HG03196 (cell line): Measurements from ENCODE around the gene TUSC1.
"Not testable (repeated sequence)": the region's sequence is repeated elsewhere in the genome, so short reads cannot be mapped to it uniquely, and the experiment has no call there.

Source experiments
- ATAC-seq: cut with Tn5 transposase; IDR thresholded peaks from one replicate; pipeline ENCODE4 v1.9.1; 2021; ENCODE audit not compliant: unreplicated experiment

The TUSC1 gene

GRCh38 chr9:25678147-25678666 is at the start of gene TUSC1:
TSS of gene TUSC1 (minus strand) at chr9:25678444. CDS start at chr9:25678312, 132 bp downstream.
- peak; percentile 49 for ATAC-seq

GRCh38 chr9:25726871-25727410 is 48.7 kb upstream of the TUSC1 start:
- no peak for ATAC-seq

- no peak for ATAC-seq
Measured at GRCh38 chr9:25724424-25724823, 46.2 kb upstream of the TUSC1 start.

- ATAC-seq = no peak
Measured at GRCh38 chr9:25716220-25716872, 38.1 kb upstream of the TUSC1 start.

GRCh38 chr9:25709941-25710340 is 31.7 kb upstream of the TUSC1 start:
- ATAC-seq = no peak

- ATAC-seq = no peak
Measured at GRCh38 chr9:25704800-25705199, 26.6 kb upstream of the TUSC1 start.

- ATAC-seq = no peak
Measured at GRCh38 chr9:25703701-25704357, 25.6 kb upstream of the TUSC1 start.

GRCh38 chr9:25702536-25702935 is 24.3 kb upstream of the TUSC1 start:
- no peak for ATAC-seq

GRCh38 chr9:25700899-25701298 is 22.7 kb upstream of the TUSC1 start:
- ATAC-seq = not testable (repeated sequence)

GRCh38 chr9:25700430-25700829 is 22.2 kb upstream of the TUSC1 start:
- no peak for ATAC-seq

- no peak for ATAC-seq
Measured at GRCh38 chr9:25691786-25692185, 13.5 kb upstream of the TUSC1 start.

- ATAC-seq = no peak
Measured at GRCh38 chr9:25684321-25684720, 6.1 kb upstream of the TUSC1 start.

GRCh38 chr9:25681266-25681665 is 3.0 kb upstream of the TUSC1 start:
- ATAC-seq = no peak

GRCh38 chr9:25678846-25679360 is 659 bp upstream of the TUSC1 start:
- no peak for ATAC-seq

- peak; percentile 48 for ATAC-seq
Measured at GRCh38 chr9:25677301-25678146, 720 bp downstream of the TUSC1 start.

- not testable (repeated sequence) for ATAC-seq
Measured at GRCh38 chr9:25675858-25676257, 2.4 kb downstream of the TUSC1 start.

- ATAC-seq = no peak
Measured at GRCh38 chr9:25658571-25658970, 19.7 kb downstream of the TUSC1 start.

GRCh38 chr9:25654417-25654816 is 23.8 kb downstream of the TUSC1 start:
- no peak for ATAC-seq

GRCh38 chr9:25648116-25648515 is 30.1 kb downstream of the TUSC1 start:
- ATAC-seq = no peak

- ATAC-seq = no peak
Measured at GRCh38 chr9:25636026-25636425, 42.2 kb downstream of the TUSC1 start.

- ATAC-seq = no peak
Measured at GRCh38 chr9:25629231-25629630, 49.0 kb downstream of the TUSC1 start.
